ENCODE results near the gene TEX13A.

GRCh38 chrX:105267167-105267566, 46.7 kb upstream of the TEX13A start:
- no peak for TF ChIP-seq TAF1 (IDR thresholded peaks at IDR 0.05; ENCODE audit: low read depth, low read length)
- TF ChIP-seq CEBPB (IDR thresholded peaks at IDR 0.05; ENCODE audit: low read depth, low read length), result no peak
- no peak for TF ChIP-seq POLR2A (IDR thresholded peaks at IDR 0.05; ENCODE audit: control extremely low read depth in 1 of 2, low read depth in 2 of 2, low read length in 2 of 2)
- TF ChIP-seq SAP30 (IDR thresholded peaks at IDR 0.05; ENCODE audit: insufficient read depth, insufficient replicate concordance, low read length), result no peak
- TF ChIP-seq CTCF (IDR thresholded peaks at IDR 0.05; ENCODE audit: control extremely low read depth in 1 of 3, insufficient read depth in 1 of 3, low read depth in 1 of 3, low read length in 3 of 3), result no peak
- no peak for TF ChIP-seq SIX5 (IDR thresholded peaks at IDR 0.05; ENCODE audit: low read depth, low read length)
- TF ChIP-seq SIRT6 (IDR thresholded peaks at IDR 0.05; ENCODE audit: low read length), result no peak
- no peak for TF ChIP-seq USF2 (IDR thresholded peaks at IDR 0.05; ENCODE audit: low read length)
- TF ChIP-seq KDM5A (IDR thresholded peaks at IDR 0.05; ENCODE audit: low read length), result no peak
- TF ChIP-seq TCF12 (IDR thresholded peaks at IDR 0.05; ENCODE audit: low read depth, low read length), result no peak
- TF ChIP-seq EZH2 (IDR thresholded peaks at IDR 0.05; ENCODE audit: low read depth, low read length, severe bottlenecking), result no peak
- TF ChIP-seq KDM1A (IDR thresholded peaks at IDR 0.05; ENCODE audit: borderline replicate concordance, low read length), result no peak

Data from H1 (cell line).